Caco-2 (cell line): Measurements from ENCODE around the gene SLC2A13. TPM values are rescaled to one million over a fixed set of nuclear protein-coding genes. Genes with fewer than 3 reads are reported as not detected.

ENCODE experiments used
- BruUV-seq: library from RNA; stranded (reverse); fragments of 400-500 nt; replicated peaks from 2 replicates; lab custom pipeline; 2021; lab: Mats Ljungman, UMichigan
- CTCF ChIA-PET: fragments of 300-600 bp; sonication (Branson Sonifier 250); formaldehyde crosslinking; loops from one replicate; lab custom pipeline; 2022; ENCODE audit warnings: antibody characterized with exemption; lab: Charles Lee
- POLR2A ChIA-PET: fragments of 300-600 bp; sonication (Branson Sonifier 250); formaldehyde crosslinking; loops from one replicate; lab custom pipeline; 2022; ENCODE audit warnings: antibody characterized with exemption; lab: Charles Lee
- DNase-seq, 2 experiments: peaks; one replicate each; pipeline versions ENCODE4 v3.0.0 to v3.0.0-alpha.2; 2020 to 2022
- H3K27me3 ChIP-seq: replicated peaks from 2 replicates; pipeline ENCODE4 v1.6.0; 2011; ENCODE audit warnings: low read length; ENCODE audit not compliant: control insufficient read depth, insufficient read depth
- H3K36me3 ChIP-seq: 2 replicates; pipeline ENCODE4 v1.5.1; 2011; ENCODE audit warnings: low read length; ENCODE audit not compliant: control insufficient read depth, insufficient read depth
- H3K4me1 ChIP-seq: fragments of 250-450 bp; sonication (Bioruptor Pico); 2 replicates; pipeline ENCODE4 v1.5.1; 2020; ENCODE audit warnings: mild to moderate bottlenecking
- H3K4me3 ChIP-seq: 2 replicates; pipeline ENCODE4 v1.5.1; 2011; ENCODE audit warnings: low read depth, mild to moderate bottlenecking, control low read depth, low read length
- H3K9me3 ChIP-seq: fragments of 250-450 bp; sonication (Bioruptor Pico); 2 replicates; pipeline ENCODE4 v1.5.1; 2020; ENCODE audit warnings: mild to moderate bottlenecking, moderate library complexity
- H3K27ac Mint-ChIP-seq: one replicate; pipeline ENCODE4 v1.8.0; 2022; ENCODE audit warnings: mixed read lengths; ENCODE audit not compliant: unreplicated experiment
- H3K27me3 Mint-ChIP-seq: one replicate; pipeline ENCODE4 v1.8.0; 2022; ENCODE audit warnings: mixed read lengths; ENCODE audit not compliant: insufficient read depth, unreplicated experiment
- H3K36me3 Mint-ChIP-seq: one replicate; pipeline ENCODE4 v1.8.0; 2022; ENCODE audit warnings: mild to moderate bottlenecking, mixed read lengths; ENCODE audit not compliant: insufficient read depth, unreplicated experiment
- H3K4me1 Mint-ChIP-seq: one replicate; pipeline ENCODE4 v1.8.0; 2022; ENCODE audit warnings: low read depth, mixed read lengths; ENCODE audit not compliant: unreplicated experiment
- H3K4me3 Mint-ChIP-seq: one replicate; pipeline ENCODE4 v1.8.0; 2022; ENCODE audit warnings: mild to moderate bottlenecking, moderate library complexity, mixed read lengths; ENCODE audit not compliant: unreplicated experiment
- H3K9me3 Mint-ChIP-seq: one replicate; pipeline ENCODE4 v1.8.0; 2022; ENCODE audit warnings: mixed read lengths; ENCODE audit not compliant: unreplicated experiment
- CTCF ChIP-seq, 2 experiments: fragments of 200-600 bp in 1 of 2; IDR thresholded peaks; 1 replicate in 1 of 2; 2 replicates in 1 of 2; pipeline versions ENCODE4 v1.5.1 to v1.8.0; 2011 to 2022; ENCODE audit warnings: antibody characterized with exemption in 1 of 2, control low read depth in 1 of 2, inconsistent platforms in 1 of 2, low read depth in 1 of 2, low read length in 1 of 2, mild to moderate bottlenecking in 1 of 2, moderate library complexity in 1 of 2; ENCODE audit not compliant: insufficient read depth in 1 of 2, severe bottlenecking in 1 of 2, unreplicated experiment in 1 of 2
- intact Hi-C: fragments of 100-400 bp; cut with micrococcal nuclease; formaldehyde crosslinking; loops from one replicate; pipeline ENCODE4 v1.10.0; 2022; ENCODE audit not compliant: unreplicated experiment
- total RNA-seq: library from RNA; stranded (reverse); gene quantifications from 2 replicates; pipeline ENCODE4 v1.2.3, GENCODE V29; 2022

SLC2A13 gene
- total RNA-seq, 1 experiment from 2014 or later: 3.0 TPM

- ChIA-PET POLR2A (no interaction called here), CTCF (no interaction called here)
- BruUV-seq: no TSS peak
- intact Hi-C loops: no loop called here
- Histone ChIP-seq H3K4me1 (no peaks in the 10 kb centered on the region), H3K4me3 (no peak overlapping the region), H3K27me3 (no peaks in the 10 kb centered on the region), H3K9me3 (no peaks in the 10 kb centered on the region), H3K36me3 (no peaks in the 10 kb centered on the region)
- Mint-ChIP-seq H3K4me1 (no peaks in the 10 kb centered on the region), H3K27ac (no peak overlapping the region), H3K9me3 (no peaks in the 10 kb centered on the region), H3K27me3 (peaks cover 3% of the 10 kb centered on the region), H3K4me3 (no peak overlapping the region), H3K36me3 (no peaks in the 10 kb centered on the region)
- no peak for TF ChIP-seq CTCF (IDR thresholded peaks at IDR 0.05; ENCODE audit: insufficient read depth in 1 of 2, low read depth in 1 of 2, low read length in 1 of 2, severe bottlenecking in 1 of 2, unreplicated experiment in 1 of 2)
- no peak for DNase-seq
Observed at GRCh38 chr12:39884616-39885125, 221.2 kb downstream of the SLC2A13 start.

GRCh38 chr12:39883411-39883810, 222.5 kb downstream of the SLC2A13 start:
- ChIA-PET CTCF (no interaction called here), POLR2A (no interaction called here)
- no peak for DNase-seq
- no TSS peak for BruUV-seq
- H3K4me1 ChIP-seq: no peaks in the 10 kb centered on the region
- H3K9me3 Mint-ChIP-seq: peaks cover 2% of the 10 kb centered on the region
- intact Hi-C loops: no loop called here
- H3K27me3 ChIP-seq: no peaks in the 10 kb centered on the region
- H3K9me3 ChIP-seq: no peaks in the 10 kb centered on the region
- no peaks in the 10 kb centered on the region for H3K4me1 Mint-ChIP-seq
- no peak overlapping the region for H3K27ac Mint-ChIP-seq
- H3K36me3 ChIP-seq: no peaks in the 10 kb centered on the region
- TF ChIP-seq CTCF (IDR thresholded peaks at IDR 0.05; ENCODE audit: insufficient read depth in 1 of 2, low read depth in 1 of 2, low read length in 1 of 2, severe bottlenecking in 1 of 2, unreplicated experiment in 1 of 2): no peak
- H3K36me3 Mint-ChIP-seq: no peaks in the 10 kb centered on the region
- no peak overlapping the region for H3K4me3 ChIP-seq
- H3K27me3 Mint-ChIP-seq: peaks cover 3% of the 10 kb centered on the region
- no peak overlapping the region for H3K4me3 Mint-ChIP-seq

- POLR2A ChIA-PET: no interaction called here
- no peak for TF ChIP-seq CTCF (IDR thresholded peaks at IDR 0.05; ENCODE audit: insufficient read depth in 1 of 2, low read depth in 1 of 2, low read length in 1 of 2, severe bottlenecking in 1 of 2, unreplicated experiment in 1 of 2)
- H3K27me3 ChIP-seq: no peaks in the 10 kb centered on the region
- no peak overlapping the region for H3K4me3 ChIP-seq
- H3K27me3 Mint-ChIP-seq: peaks cover 3% of the 10 kb centered on the region
- H3K4me1 ChIP-seq: no peaks in the 10 kb centered on the region
- no TSS peak for BruUV-seq
- peaks cover 5% of the 10 kb centered on the region for H3K9me3 ChIP-seq
- H3K36me3 ChIP-seq: no peaks in the 10 kb centered on the region
- intact Hi-C loops: no loop called here
- CTCF ChIA-PET: no interaction called here
- DNase-seq: no peak
- H3K4me3 Mint-ChIP-seq: no peak overlapping the region
- no peaks in the 10 kb centered on the region for H3K36me3 Mint-ChIP-seq
- H3K4me1 Mint-ChIP-seq: no peaks in the 10 kb centered on the region
- H3K27ac Mint-ChIP-seq: no peak overlapping the region
- peaks cover 10% of the 10 kb centered on the region for H3K9me3 Mint-ChIP-seq
Observed at GRCh38 chr12:39878753-39879152, 227.1 kb downstream of the SLC2A13 start.
